Measurements from ENCODE around the gene WIZ.

The WIZ gene

GRCh38 chr19:15432629-15433518 lies 16.9 kb downstream of the WIZ start:
- peak overlapping the region; percentile 85 for H3K27ac ChIP-seq
- peak; percentile 98 for DNase-seq (ENCODE audit: low spot score)
- CTCF ChIA-PET, result interaction anchor here (0.6 to 1.2 kb wide), 3 partner anchors 14 to 255 kb away, joined by 3 to 6 read pairs (median 3); partner anchors contain the start of gene AKAP8L
- POLR2A ChIA-PET (ENCODE audit: low non-redundant PET), result no interaction called here
- TF ChIP-seq, protein P1, sequence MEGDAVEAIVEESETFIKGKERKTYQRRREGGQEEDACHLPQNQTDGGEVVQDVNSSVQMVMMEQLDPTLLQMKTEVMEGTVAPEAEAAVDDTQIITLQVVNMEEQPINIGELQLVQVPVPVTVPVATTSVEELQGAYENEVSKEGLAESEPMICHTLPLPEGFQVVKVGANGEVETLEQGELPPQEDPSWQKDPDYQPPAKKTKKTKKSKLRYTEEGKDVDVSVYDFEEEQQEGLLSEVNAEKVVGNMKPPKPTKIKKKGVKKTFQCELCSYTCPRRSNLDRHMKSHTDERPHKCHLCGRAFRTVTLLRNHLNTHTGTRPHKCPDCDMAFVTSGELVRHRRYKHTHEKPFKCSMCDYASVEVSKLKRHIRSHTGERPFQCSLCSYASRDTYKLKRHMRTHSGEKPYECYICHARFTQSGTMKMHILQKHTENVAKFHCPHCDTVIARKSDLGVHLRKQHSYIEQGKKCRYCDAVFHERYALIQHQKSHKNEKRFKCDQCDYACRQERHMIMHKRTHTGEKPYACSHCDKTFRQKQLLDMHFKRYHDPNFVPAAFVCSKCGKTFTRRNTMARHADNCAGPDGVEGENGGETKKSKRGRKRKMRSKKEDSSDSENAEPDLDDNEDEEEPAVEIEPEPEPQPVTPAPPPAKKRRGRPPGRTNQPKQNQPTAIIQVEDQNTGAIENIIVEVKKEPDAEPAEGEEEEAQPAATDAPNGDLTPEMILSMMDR (conservative IDR thresholded peaks at IDR 0.05; ENCODE audit: low read depth), result no peak

DNA sequence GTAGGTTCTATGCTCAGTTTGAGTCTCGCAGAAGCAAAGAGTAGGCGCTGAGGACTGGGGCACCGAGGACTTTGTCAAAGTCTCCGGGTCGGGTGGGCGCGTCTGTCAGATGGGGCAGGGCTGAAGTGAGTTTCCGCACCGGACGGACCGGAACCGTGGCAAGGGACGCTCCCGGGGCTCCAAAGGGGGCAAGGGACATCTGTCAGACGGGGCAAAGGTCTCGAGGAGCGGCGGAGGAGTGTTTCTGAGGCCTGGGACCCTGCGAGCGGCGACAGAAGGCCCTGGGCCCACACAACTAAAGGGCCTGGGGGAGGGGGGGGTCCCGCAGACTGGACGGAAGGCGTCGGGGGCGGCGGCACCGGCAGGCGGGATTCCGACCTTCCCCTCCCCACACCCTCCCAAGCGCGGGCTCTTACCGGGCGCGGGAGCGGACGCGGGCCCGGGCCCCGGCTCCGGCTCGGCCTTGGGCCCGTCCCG lies 17.7 kb downstream of the WIZ start:
- CTCF ChIA-PET, result interaction anchor here (0.6 to 1.2 kb wide), 2 partner anchors 13 to 23 kb away, joined by 3 to 6 read pairs; partner anchors contain the start of gene AKAP8L
- POLR2A ChIA-PET (ENCODE audit: low non-redundant PET), result no interaction called here
- peak overlapping the region; percentile 85 for H3K27ac ChIP-seq
- DNase-seq (ENCODE audit: low spot score), result no peak
- TF ChIP-seq, protein P1 (conservative IDR thresholded peaks at IDR 0.05; ENCODE audit: low read depth), result no peak

GRCh38 chr19:15431396-15432017 lies 18.2 kb downstream of the WIZ start:
- CTCF ChIA-PET, result interaction anchor here (0.8 to 1.0 kb wide), 2 partner anchors 13 to 17 kb away, joined by 3 to 4 read pairs; partner anchors contain the start of gene AKAP8L
- DNase-seq (ENCODE audit: low spot score), result no peak
- H3K27ac ChIP-seq, result peak overlapping the region; percentile 85
- TF ChIP-seq, protein P1 (conservative IDR thresholded peaks at IDR 0.05; ENCODE audit: low read depth), result no peak
- POLR2A ChIA-PET (ENCODE audit: low non-redundant PET), result interaction anchor here (0.9 kb wide), 1 partner anchor 13 kb away, joined by 4 read pairs; the partner anchor contains the start of gene AKAP8L

DNA sequence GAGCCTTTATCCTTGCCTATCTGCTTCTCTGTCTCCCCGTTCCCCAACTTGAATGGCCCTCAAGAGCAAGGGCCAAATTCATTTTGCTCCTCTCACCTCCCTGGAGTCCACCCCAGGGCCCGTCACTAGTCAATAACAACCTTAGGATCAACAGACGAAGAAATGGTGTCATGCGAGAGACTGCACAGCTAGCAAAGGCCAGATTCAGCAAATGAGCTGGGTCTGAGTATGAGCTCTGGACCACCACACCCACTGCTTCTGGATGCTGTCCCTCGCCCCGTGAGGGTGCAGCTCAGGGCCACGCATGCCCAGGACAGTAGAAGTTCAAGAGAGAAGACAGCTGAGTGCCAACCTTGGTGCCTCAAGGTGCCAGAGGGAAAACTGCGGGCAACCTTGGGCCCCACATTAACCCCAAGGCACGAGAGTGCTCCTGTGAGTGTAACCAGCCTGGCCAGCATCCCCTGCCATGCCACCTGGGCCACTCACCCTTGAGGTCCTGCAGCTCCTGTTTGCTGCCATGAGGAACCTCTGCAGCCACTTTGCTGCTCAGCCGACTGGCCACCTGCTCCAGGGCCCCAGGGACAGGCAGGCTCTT lies 19.1 kb downstream of the WIZ start:
- TF ChIP-seq, protein P1 (conservative IDR thresholded peaks at IDR 0.05; ENCODE audit: low read depth), result no peak
- no peak for DNase-seq (ENCODE audit: low spot score)
- peak overlapping the region; percentile 85 for H3K27ac ChIP-seq
- ChIA-PET POLR2A (ENCODE audit: low non-redundant PET) (interaction anchor here (0.9 kb wide), 1 partner anchor 12 kb away, joined by 4 read pairs; the partner anchor contains the start of gene AKAP8L), CTCF (interaction anchor here (0.9 to 1.0 kb wide), 2 partner anchors 11 to 18 kb away, joined by 3 read pairs; no protein-coding TSS in a partner anchor)

- POLR2A ChIA-PET (ENCODE audit: low non-redundant PET), result no interaction called here
- H3K27ac ChIP-seq, result peak overlapping the region; percentile 85
These were observed 19.8 kb downstream of the WIZ start for GRCh38 chr19:15429825-15430467.

More at GRCh38 chr19:15429825-15430467, 19.8 kb downstream of the WIZ start:
- CTCF ChIA-PET, result interaction anchor here (0.9 kb wide), 1 partner anchor 10 kb away, joined by 3 read pairs; no protein-coding TSS in a partner anchor
- TF ChIP-seq, protein P1 (conservative IDR thresholded peaks at IDR 0.05; ENCODE audit: low read depth), result no peak
- no peak for DNase-seq (ENCODE audit: low spot score)
